HEK293 (cell line): ENCODE data around the gene CPA5.

Experiments used
- CTCF ChIP-seq: fragments of 450-650 bp; formaldehyde crosslinking; IDR thresholded peaks from 2 replicates; pipeline ENCODE4 v1.5.1; 2016; ENCODE audit warnings: missing biosample characterization, missing genetic modification characterization
- KLF1 ChIP-seq: fragments of 450-650 bp; formaldehyde crosslinking; IDR thresholded peaks from 2 replicates; pipeline ENCODE4 v1.5.1; 2016; ENCODE audit warnings: missing biosample characterization, missing genetic modification characterization
- ZNF174 ChIP-seq: fragments of 450-650 bp; formaldehyde crosslinking; IDR thresholded peaks from 2 replicates; pipeline ENCODE4 v1.5.0; 2017; ENCODE audit warnings: missing biosample characterization, mild to moderate bottlenecking, missing genetic modification characterization
- ZNF514 ChIP-seq: fragments of 450-650 bp; formaldehyde crosslinking; IDR thresholded peaks from 2 replicates; pipeline ENCODE4 v1.5.1; 2016; ENCODE audit warnings: missing biosample characterization, missing genetic modification characterization
- ZNF785 ChIP-seq: fragments of 450-650 bp; formaldehyde crosslinking; IDR thresholded peaks from 2 replicates; pipeline ENCODE4 v1.5.1; 2016; ENCODE audit warnings: missing biosample characterization, missing genetic modification characterization
- ZNF837 ChIP-seq: fragments of 450-650 bp; formaldehyde crosslinking; IDR thresholded peaks from 2 replicates; pipeline ENCODE4 v1.5.1; 2016; ENCODE audit warnings: missing biosample characterization, missing genetic modification characterization

DNA sequence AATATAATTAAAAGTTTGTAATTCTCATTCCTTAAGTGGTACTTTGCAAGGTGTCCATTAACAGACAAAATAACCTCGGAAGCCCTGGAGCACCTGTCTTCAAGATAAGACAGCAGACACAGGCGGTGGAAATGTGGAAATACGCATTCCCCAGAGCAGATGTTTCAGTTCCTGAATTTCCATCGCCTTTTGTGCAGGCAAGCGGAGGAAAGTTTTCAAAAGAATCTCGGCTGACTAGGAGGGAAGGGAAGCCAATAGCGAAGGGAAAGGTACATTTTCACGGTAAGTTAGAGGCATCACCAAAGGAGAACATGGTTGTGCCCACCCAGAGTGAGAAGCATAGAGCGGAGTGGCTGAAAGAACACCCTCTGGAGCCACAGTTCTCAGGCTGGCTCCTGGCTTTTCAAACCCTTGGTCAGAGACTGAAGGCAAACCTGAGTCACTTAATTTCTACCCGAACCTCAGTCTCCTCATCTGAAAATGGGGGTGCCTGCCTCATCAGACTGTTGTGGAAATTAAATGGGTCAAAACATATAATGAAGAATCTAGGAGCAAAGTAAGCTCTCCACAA lies 49.3 kb downstream of the CPA5 start:
- TF ChIP-seq KLF1 = no peak
- no peak for TF ChIP-seq ZNF514 (tag by site-specific recombination)
- TF ChIP-seq ZNF174 (tag by site-specific recombination) = no peak
- TF ChIP-seq CTCF (tag by site-specific recombination) = no peak
- TF ChIP-seq ZNF785 (tag by site-specific recombination) = no peak
- no peak for TF ChIP-seq ZNF837 (tag by site-specific recombination)
